Transverse colon (tissue), 4 donors: ENCODE data around the gene MBOAT7. TPM values are rescaled to one million over a fixed set of nuclear protein-coding genes. Genes with fewer than 3 reads are reported as not detected.

Experiments used
- DNase-seq: peaks from one replicate; pipeline ENCODE4 v3.0.0-alpha.2; 2019
- H3K27ac ChIP-seq, 4 donors: fragments of 200-600 bp; sonication (generic); 2 replicates each; pipeline ENCODE4 v1.5.1; 2016 to 2018; ENCODE audit warnings: inconsistent platforms in 4 of 4
- H3K27me3 ChIP-seq: fragments of 200-600 bp; sonication (generic); 2 replicates; pipeline ENCODE4 v1.5.1; 2017; ENCODE audit warnings: inconsistent platforms
- H3K36me3 ChIP-seq, 4 donors: fragments of 200-600 bp; sonication (generic); 2 replicates each; pipeline ENCODE4 v1.5.1; 2017 to 2019; ENCODE audit warnings: inconsistent platforms in 4 of 4
- H3K4me1 ChIP-seq, 4 donors: fragments of 200-600 bp; sonication (generic); 2 replicates each; pipeline ENCODE4 v1.5.1; 2017 to 2020; ENCODE audit warnings: inconsistent platforms in 4 of 4
- H3K4me3 ChIP-seq, 4 donors: fragments of 200-600 bp; sonication (generic); 1 replicate in 1 of 4; 2 replicates in 3 of 4; pipeline versions ENCODE4 v1.5.1 to v1.6.1; 2017 to 2019; ENCODE audit warnings: inconsistent platforms in 4 of 4
- H3K9me3 ChIP-seq, 2 donors: fragments of 200-600 bp; sonication (generic); 2 replicates each; pipeline ENCODE4 v1.5.1; 2017 to 2019; ENCODE audit warnings: inconsistent platforms in 2 of 2
- EP300 ChIP-seq: sonication (generic); formaldehyde crosslinking; IDR thresholded peaks from one replicate; pipeline ENCODE4 v1.6.1; 2017; ENCODE audit warnings: antibody characterized with exemption, low read depth
- POLR2A ChIP-seq: fragments of 450-650 bp; IDR thresholded peaks from one replicate; pipeline ENCODE4 v1.6.1; 2016; ENCODE audit warnings: antibody characterized with exemption, mild to moderate bottlenecking, moderate library complexity
- POLR2AphosphoS5 ChIP-seq, 3 donors: sonication (generic); formaldehyde crosslinking; IDR thresholded peaks; one replicate each; pipeline ENCODE4 v1.6.1; 2016; ENCODE audit warnings: antibody characterized with exemption in 3 of 3
- WGBS, 2 donors: methylation state at CpG; one replicate each; pipeline ENCODE4 v1.1.5; 2018; ENCODE audit warnings: low coverage in 1 of 2; 5-methylcytosine and 5-hydroxymethylcytosine counted together
- in situ Hi-C, 4 donors: fragments of 200-750 bp; cut with MboI; loops; one replicate each; pipeline versions ENCODE4 v1.15.0 to v1.15.1; 2017; ENCODE audit warnings: low sequenced_read_pairs in 3 of 4, low pct_ligation_motif_present in 1 of 4, low pct_unique_long_range_greater_than_20kb in 1 of 4
- intact Hi-C: fragments of 100-400 bp; cut with DNase I; formaldehyde crosslinking; loops from one replicate; pipeline ENCODE4 v1.15.1; 2023; ENCODE audit warnings: low total_unique reads
- total RNA-seq, 4 donors: library from RNA; depleted of rRNA; stranded (reverse); fragments of >200 nt; gene quantifications; one replicate each; pipeline ENCODE4 v1.1.0, GENCODE V29; 2016
- TF ChIP-seq, protein P1 (sequence below), 5 experiments: fragments of 200-600 bp in 3 of 5; fragments of 450-650 bp in 2 of 5; sonication (generic) in 3 of 5; IDR thresholded peaks; 1 replicate in 2 of 5; 2 replicates in 3 of 5; pipeline ENCODE4 v1.5.1; 2016 to 2017; ENCODE audit warnings: antibody characterized with exemption in 5 of 5, inconsistent platforms in 3 of 5, mild to moderate bottlenecking in 2 of 5, moderate library complexity in 1 of 5

Gene MBOAT7
- total RNA-seq, 4 donors from 2014 or later, result 180 to 249 (median 218) TPM

- Histone ChIP-seq H3K27me3 (no peaks in the 10 kb centered on the region), H3K27ac (no peak overlapping the region), H3K9me3 (no peaks in the 10 kb centered on the region), H3K4me1 (peaks cover 11 to 22% (median 19%) of the 10 kb centered on the region in 4 donors), H3K36me3 (peaks cover 0 to 8% (median 4%) of the 10 kb centered on the region in 4 donors), H3K4me3 (no peak overlapping the region)
- intact Hi-C loops, result no loop called here
- no peak for DNase-seq
- in situ Hi-C loops, result no loop called here
- TF ChIP-seq POLR2A (no peak), EP300 (no peak), POLR2AphosphoS5 (IDR thresholded peaks at IDR 0.05) (no peak)
- TF ChIP-seq, protein P1, sequence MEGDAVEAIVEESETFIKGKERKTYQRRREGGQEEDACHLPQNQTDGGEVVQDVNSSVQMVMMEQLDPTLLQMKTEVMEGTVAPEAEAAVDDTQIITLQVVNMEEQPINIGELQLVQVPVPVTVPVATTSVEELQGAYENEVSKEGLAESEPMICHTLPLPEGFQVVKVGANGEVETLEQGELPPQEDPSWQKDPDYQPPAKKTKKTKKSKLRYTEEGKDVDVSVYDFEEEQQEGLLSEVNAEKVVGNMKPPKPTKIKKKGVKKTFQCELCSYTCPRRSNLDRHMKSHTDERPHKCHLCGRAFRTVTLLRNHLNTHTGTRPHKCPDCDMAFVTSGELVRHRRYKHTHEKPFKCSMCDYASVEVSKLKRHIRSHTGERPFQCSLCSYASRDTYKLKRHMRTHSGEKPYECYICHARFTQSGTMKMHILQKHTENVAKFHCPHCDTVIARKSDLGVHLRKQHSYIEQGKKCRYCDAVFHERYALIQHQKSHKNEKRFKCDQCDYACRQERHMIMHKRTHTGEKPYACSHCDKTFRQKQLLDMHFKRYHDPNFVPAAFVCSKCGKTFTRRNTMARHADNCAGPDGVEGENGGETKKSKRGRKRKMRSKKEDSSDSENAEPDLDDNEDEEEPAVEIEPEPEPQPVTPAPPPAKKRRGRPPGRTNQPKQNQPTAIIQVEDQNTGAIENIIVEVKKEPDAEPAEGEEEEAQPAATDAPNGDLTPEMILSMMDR (IDR thresholded peaks at IDR 0.05), result no peak
- 68 to 83% methylated on average over 1 to 2 of the region's 2 CpGs for WGBS, 2 donors
Observed at GRCh38 chr19:54133957-54134590, 55.3 kb downstream of the MBOAT7 start.

GRCh38 chr19:54133312-54133956 is 55.9 kb downstream of the MBOAT7 start:
- in situ Hi-C loops, result no loop called here
- peaks cover 6 to 16% (median 12%) of the 10 kb centered on the region in 4 donors for H3K4me1 ChIP-seq
- no peak overlapping the region for H3K4me3 ChIP-seq
- peaks cover 0 to 13% (median 6%) of the 10 kb centered on the region in 4 donors for H3K36me3 ChIP-seq
- WGBS, 2 donors, result 59 to 77% methylated on average over 3 to 8 of the region's 10 CpGs
- H3K27me3 ChIP-seq, result no peaks in the 10 kb centered on the region
- DNase-seq, result no peak
- intact Hi-C loops, result no loop called here
- no peak overlapping the region for H3K27ac ChIP-seq
- TF ChIP-seq, protein P1 (IDR thresholded peaks at IDR 0.05), result no peak
- TF ChIP-seq POLR2A, result no peak
- no peaks in the 10 kb centered on the region for H3K9me3 ChIP-seq

DNA sequence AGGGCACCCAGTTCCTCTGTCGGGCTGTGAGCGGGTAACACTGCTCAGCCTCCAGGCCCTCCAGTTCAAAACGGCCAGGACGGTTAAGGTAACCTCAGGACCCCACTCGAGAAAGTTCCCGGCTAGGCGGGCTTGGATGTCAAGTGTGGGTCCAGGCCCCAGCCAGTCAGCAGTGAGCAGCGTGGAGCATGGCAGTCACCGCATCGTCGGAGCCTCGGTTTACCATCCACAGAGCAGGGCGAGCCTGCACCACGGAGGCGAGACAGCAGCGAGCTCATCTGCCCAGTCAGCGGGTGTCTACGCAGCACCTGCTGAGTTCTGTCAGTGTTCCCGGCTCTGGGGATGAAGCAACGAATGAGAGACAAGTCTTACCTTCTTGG is 59.8 kb downstream of the MBOAT7 start:
- H3K36me3 ChIP-seq, result peaks cover 0 to 47% (median 10%) of the 10 kb centered on the region in 4 donors

More for the DNA sequence above, 59.8 kb downstream of the MBOAT7 start:
- TF ChIP-seq POLR2A (no peak), POLR2AphosphoS5 (IDR thresholded peaks at IDR 0.05) (no peak), EP300 (no peak)
- TF ChIP-seq, protein P1 (IDR thresholded peaks at IDR 0.05), result no peak
- WGBS, 2 donors, result 95% methylated on average over 20 of the region's 20 CpGs; no CpG with 5 or more reads in 1 of the 2 donors
- H3K4me3 ChIP-seq, result no peak overlapping the region
- H3K27me3 ChIP-seq, result no peaks in the 10 kb centered on the region
- no peaks in the 10 kb centered on the region for H3K4me1 ChIP-seq
- H3K27ac ChIP-seq, result no peak overlapping the region
- H3K9me3 ChIP-seq, result no peaks in the 10 kb centered on the region
- intact Hi-C loops (no loop called here), in situ Hi-C loops (no loop called here)
- DNase-seq, result no peak
